Skin of body (tissue), 2 donors: Measurements from ENCODE around the gene CRELD1. TPM values are rescaled to one million over a fixed set of nuclear protein-coding genes. Genes with fewer than 3 reads are reported as not detected.

ENCODE experiments used
- DNase-seq: peaks from one replicate; lab custom pipeline; 2025; lab: John Stamatoyannopoulos, UW
- total RNA-seq: library from RNA; depleted of rRNA; stranded (reverse); fragments of >200 nt; gene quantifications from one replicate; pipeline ENCODE4 v1.2.3, GENCODE V29; 2014

Gene CRELD1
- total RNA-seq, 1 donor from 2014 or later: 25.8 TPM

DNA sequence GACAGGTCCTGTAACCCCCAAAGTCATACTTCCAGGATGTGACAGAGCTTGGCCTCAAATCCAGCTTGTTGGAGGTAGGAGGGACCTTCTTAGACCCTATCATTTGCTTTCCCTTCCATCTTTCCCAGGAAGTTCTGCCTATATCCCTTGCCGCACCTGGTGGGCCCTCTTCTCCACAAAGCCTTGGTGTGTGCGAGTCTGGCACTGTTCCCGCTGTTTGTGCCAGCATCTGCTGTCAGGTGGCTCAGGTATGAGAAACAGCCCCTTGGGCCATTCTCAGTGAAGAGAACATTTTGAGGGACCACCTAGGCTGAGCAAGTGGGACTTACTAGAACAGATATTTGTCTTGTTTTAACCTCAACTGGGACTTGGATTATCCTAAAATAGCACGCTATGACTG is 29.7 kb upstream of the CRELD1 start:
- no peak for DNase-seq

DNA sequence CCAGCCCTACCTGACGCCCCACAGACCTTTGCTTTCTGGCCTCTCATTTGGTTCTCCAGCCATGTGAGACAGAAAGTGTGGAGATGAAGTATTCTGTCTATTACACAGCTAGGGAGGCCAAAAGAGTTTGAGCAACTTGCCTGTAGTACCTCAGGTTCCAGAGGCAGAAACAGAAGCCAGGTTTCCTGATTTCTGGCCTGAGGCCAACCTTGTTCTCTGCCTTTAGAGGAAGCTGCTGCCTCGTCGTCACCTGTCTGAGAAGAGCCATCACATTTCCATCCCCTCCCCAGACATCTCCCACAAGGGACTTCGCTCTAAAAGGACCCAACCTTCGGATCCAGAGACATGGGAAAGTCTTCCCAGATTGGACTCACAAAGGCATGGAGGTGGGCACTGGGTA is 27.2 kb upstream of the CRELD1 start:
- DNase-seq: no peak

DNA sequence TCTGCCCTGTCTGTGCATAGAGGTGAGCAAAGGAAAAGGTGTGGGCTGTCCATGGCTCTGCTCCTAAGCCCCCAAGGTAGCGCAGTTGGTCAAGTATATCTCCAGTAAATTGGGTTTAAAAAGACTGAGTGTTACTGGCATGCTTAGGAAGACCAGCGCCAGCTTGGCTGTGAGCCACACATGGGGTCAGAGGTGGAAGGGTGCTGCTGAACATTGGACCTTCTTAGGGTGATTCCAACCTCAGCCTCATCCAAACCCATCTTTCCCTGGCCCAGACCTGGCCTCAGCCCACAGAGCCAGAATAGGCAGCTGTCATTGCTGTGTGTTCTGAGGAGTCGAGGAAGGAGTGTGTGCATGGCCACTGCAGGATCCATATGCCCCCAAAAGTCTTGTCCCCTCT is 25.3 kb upstream of the CRELD1 start:
- no peak for DNase-seq

DNA sequence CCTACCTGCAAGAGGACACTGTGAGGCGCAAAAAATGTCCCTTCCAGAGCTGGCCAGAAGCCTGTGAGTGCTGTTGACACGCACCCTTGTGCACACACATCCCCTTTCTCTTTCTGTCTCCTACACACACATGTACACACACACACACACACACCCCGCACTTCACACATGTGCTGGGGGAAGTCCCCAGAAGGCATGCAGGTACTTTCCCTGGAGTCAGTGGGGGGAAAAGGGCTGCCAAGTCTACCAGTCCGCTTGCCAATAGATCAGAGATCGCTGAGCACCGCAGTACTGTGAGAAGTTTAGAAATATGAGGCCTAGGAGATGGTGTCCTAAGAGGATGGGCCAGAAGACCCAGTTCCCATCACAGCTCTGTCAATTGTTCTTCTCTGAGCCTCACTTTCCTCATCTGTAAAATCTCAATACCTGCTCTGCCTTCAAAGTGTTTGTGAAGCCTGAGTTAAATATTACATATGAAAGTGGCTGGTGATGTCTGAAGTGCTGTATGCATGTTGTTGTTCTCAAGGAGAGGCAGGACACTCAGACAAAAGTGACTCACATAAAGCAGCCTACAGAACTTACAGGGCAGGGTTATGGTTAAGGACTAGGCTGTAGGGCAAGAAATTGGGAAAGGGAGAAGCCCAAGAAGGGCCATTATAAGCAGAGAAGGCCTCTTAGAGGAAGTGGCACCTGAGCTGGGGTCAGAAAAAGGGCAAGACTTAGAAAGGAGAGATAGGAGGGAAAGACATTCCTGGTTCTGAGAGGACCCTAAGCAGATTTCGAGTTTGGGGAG is 24.2 kb upstream of the CRELD1 start:
- no peak for DNase-seq

DNA sequence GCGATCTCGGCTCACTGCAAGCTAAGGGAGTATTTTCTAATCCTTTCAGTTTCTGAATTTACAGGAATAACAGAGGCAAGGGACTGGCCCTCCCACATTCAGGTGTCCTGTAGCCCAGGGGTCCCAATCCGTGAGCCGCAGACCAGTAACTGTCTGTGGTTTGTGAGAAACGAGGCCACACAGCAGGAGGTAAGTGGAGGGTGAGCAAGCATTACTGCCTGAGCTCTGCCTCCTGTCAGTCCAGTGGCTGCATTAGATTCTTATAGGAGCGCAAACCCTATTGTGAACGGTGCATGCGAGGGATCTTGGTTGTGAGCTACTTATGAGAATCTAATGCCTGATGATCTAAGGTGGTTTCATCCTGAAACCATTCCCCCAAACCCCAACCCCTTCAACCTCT is 21.8 kb upstream of the CRELD1 start:
- DNase-seq: no peak

DNA sequence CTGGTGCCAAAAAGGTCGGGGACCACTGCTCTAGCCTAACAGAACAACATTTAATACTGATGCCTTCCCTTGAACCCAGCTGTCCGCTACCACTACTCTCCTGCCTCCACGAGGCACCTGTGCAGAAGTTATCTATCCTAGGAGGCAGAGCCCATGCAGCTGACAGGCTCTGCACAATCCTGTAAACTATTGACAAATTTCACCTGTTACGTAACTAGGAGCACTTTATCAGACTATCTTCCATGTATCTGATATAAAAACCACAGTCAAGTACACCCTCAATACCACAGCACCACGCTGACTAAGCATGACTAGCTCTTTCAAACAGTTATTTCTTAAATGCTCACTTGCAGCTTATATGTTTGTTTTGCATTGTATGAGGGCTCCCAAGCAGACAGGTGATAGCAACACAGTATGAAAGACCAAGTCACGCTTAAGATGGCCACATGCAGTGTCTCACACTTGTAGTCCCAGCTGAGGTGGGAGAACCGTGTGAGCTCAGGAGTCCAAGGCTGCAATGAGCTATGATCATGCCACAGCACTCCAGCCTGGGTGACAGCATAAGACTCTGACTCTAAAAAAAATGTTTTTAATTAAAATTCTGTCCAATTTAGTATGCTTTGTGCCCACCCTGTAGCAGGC is 21.2 kb upstream of the CRELD1 start:
- no peak for DNase-seq

DNA sequence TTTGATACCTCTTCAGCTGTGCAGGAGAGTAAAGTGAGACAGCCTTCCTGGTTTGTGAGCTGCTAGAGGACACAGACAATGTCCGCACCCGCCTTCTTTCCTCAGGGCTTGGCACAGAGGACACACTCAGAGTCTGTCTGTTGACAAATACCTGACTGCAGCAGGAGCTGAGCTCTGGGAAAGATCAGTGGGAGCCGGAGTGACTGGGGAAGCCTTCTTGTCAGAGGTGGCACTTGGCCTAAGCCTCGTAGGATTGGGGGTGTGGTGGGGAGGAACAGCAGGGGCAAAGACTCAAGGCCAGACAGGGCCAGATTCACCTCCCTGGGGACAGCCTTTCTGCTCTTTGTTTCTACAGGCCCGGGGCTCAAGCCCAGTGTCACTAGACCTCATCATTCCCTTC is 20.0 kb upstream of the CRELD1 start:
- DNase-seq: no peak

DNA sequence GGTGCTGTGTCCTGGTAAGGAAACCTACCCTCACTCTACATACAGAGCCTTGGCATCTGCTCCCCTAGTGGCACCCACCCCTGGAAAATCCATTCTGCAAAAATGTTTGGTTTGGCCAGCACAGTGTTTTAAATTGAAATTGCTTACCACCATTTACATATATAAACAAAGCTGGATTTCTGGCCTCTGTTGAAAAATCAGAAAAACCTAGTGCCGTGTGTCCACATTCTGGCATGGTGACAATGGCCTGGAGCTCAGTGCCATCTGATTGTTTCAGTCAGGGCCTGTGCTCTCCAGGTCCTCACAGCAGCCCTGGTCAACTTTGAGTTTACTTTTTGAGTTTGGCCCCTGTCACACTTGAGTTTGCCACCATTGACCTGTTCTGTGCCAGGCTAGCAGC is 19.6 kb upstream of the CRELD1 start:
- DNase-seq: no peak

DNA sequence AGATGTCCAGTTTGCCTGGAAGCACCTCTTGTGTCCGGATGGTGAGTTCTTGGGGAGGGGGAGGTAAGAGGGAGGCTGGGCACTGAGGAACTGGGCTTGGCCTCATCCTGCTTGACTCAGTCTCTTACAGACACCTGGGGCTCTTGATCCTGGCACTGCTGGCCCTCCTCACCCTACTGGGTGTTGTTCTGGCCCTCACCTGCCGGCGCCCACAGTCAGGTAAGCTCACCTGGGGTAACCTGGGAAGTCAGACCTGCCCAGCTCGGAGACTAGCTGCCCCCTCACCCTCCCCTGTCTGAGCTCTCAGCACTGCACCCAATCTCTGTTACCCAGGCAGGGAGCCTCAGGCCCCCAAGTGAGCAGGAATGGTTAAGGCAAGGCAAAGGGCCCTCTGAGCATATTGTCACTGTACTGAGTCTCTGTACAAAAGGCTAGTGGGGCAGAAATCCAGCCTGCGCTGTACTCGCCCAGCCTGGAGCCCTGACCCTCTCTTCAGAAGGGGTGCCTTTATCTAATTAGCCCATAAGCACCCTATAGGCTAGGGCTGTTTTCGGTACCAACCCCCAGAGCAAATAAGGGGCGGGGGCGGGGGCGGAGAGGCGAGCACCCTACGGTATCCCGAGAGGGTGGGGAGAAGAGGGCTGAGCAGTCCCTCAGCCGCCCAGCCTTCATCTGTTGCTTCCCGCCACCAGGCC is 18.9 kb upstream of the CRELD1 start:
- DNase-seq: peak; percentile 13

DNA sequence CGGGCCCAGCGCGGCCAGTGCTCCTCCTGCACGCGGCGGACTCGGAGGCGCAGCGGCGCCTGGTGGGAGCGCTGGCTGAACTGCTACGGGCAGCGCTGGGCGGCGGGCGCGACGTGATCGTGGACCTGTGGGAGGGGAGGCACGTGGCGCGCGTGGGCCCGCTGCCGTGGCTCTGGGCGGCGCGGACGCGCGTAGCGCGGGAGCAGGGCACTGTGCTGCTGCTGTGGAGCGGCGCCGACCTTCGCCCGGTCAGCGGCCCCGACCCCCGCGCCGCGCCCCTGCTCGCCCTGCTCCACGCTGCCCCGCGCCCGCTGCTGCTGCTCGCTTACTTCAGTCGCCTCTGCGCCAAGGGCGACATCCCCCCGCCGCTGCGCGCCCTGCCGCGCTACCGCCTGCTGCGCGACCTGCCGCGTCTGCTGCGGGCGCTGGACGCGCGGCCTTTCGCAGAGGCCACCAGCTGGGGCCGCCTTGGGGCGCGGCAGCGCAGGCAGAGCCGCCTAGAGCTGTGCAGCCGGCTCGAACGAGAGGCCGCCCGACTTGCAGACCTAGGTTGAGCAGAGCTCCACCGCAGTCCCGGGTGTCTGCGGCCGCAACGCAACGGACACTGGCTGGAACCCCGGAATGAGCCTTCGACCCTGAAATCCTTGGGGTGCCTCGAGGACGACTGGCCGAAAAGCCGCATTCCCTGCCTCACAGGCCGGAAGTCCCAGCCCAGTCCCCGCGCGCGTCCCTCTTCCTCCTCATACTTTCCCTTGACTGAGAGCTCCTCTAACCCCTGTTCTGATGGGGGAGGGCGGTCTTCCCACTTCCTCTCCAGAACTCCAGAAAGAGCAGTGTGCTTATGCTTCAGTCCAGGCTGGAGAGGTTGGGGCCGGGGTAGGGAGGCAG is 18.1 kb upstream of the CRELD1 start:
- peak; percentile 67 for DNase-seq

DNA sequence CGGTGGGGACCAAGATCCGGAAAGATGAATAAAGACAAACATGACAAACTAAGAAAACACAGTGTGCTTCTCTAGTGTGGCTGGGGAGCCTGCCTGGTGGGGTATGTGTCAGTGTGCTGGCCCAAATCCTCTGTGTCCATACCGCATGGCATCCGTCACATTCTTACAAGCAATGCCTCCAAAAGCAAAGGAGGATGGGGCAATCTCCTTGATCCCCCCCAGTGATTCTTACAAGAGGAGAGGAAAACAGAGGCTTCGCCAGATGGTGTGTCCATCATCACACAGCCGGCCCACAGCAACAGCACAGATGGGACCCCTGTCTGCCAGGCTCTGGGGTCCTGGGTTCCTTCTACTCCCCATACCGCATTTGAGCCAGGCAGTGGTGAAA is 17.3 kb upstream of the CRELD1 start:
- DNase-seq: peak; percentile 25

DNA sequence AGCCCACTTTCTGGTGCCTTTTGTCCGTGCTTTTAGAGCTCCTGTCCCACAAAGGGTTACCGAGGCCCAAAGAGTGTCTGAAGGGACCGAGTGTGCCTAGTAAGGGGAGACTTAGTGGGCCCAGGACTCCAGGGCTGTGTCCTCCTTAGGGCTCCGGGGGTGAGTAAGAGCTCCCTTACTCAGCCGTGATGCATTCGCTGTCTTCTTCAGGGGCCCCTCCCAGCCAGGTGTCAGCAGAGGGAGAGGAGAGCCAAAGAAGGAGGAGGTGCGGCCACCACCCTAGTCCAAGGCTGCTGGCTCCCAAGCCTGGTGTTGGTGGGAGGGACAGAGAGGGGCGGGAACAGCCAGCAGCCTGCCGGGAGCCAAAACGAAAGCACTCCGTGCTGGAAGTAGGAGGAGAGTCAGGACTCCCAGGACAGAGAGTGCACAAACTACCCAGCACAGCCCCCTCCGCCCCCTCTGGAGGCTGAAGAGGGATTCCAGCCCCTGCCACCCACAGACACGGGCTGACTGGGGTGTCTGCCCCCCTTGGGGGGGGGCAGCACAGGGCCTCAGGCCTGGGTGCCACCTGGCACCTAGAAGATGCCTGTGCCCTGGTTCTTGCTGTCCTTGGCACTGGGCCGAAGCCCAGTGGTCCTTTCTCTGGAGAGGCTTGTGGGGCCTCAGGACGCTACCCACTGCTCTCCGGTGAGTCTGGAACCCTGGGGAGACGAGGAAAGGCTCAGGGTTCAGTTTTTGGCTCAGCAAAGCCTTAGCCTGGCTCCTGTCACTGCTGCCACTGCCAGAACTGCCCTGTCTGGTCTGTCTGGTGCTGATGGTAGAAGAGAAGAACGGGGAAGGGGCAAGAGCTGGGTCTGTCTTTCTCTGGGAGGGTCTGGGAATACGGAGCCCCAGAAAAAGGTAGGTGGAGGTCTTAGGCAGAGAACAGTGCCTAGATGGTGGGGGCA is 16.6 kb upstream of the CRELD1 start, which contains the start of gene IL17RC:
Gene IL17RC, plus strand, starts transcription at position 365 of the 947 bp plus-strand sequence. Its CDS starts 218 bp downstream, at position 583.
- peak; percentile 77 for DNase-seq

DNA sequence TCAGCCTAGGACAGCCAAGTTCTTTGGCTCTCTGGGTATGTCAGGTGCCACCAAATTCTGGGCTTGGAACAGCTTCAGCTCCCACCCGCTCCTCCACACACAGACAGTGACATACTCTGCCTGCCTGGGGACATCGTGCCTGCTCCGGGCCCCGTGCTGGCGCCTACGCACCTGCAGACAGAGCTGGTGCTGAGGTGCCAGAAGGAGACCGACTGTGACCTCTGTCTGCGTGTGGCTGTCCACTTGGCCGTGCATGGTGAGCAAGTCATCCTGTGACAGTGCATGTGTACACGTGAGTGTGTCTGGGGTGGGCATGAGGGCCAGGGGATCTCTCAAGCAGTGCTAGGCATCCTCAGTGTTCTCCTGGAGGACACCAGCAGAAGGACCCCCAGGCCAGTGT is 15.8 kb upstream of the CRELD1 start:
- DNase-seq: no peak

DNA sequence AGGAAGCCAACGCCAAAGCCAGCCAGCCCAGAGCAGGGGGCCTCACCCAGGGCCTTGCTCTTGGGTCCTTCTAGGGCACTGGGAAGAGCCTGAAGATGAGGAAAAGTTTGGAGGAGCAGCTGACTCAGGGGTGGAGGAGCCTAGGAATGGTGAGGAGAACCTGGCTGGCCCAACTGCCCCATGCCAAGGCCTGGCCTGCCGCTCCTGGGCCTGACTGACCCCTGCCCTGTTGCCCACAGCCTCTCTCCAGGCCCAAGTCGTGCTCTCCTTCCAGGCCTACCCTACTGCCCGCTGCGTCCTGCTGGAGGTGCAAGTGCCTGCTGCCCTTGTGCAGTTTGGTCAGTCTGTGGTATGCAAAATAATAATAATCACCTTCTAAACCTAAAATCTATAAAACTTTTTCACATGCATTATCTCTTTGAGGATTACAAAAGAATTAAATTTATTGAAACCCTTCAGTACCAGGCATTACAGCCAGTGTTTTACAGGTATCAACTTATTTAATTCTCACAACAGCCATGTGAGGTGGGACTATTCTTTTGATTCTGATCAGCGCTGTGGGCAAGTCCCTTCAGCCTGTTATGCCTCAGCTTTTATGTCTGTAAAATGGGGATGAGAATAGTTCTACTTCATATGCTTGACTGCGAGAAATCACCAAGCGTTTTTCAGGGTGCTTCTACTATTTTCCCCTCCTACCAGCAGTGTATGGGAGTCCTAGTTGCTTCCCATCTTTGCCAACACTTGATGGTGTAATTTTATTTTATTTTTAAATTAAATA is 15.2 kb upstream of the CRELD1 start:
- no peak for DNase-seq

DNA sequence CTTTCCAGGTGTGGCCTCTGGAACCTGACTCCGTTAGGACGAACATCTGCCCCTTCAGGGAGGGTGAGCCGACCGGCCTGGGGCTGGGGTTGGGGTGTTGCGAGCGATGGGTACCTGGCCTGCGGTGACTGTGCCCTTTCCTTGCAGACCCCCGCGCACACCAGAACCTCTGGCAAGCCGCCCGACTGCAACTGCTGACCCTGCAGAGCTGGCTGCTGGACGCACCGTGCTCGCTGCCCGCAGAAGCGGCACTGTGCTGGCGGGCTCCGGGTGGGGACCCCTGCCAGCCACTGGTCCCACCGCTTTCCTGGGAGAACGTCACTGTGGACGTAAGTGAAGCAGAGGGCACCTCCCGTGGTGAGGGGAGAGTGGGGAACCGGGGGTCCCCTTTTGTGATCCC is 5.5 kb upstream of the CRELD1 start:
- no peak for DNase-seq

DNA sequence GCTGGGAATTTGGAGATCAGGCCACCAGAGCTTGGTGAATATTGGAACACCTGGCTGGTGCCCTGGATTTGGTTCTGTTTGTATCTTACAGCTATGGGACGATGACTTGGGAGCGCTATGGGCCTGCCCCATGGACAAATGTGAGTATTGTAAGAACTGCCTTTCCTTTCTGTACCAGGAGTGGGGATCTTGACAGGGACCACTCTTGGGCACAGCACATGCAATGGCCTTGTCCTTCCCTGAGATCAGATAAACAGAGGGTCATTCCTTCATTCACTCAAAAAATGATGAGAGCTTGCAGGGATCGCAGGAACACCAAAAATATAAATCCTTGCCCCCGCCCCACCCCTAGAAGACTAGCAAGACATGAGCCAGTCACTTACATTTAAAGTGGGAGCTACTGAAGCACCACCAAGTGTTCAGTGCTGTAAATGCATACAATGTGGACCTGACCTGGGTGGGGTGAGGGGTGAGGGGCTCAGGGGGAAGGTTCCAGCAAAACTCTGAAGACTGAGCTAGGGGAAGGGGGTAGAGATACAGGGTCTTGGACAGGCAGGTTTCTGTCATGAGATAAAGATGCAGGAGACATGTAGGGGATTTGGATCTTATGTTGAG is 2.7 kb upstream of the CRELD1 start:
- no peak for DNase-seq

DNA sequence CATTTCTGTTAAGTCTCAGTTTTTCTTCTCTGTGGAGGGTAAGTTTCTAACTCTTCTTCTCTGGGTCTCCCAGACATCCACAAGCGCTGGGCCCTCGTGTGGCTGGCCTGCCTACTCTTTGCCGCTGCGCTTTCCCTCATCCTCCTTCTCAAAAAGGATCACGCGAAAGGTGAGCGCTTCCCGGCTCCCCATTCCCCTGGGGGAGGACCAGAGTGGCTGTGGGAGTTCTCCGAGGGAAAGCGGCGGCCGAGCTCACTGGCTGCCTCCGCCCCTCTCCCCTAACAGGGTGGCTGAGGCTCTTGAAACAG is 1.1 kb upstream of the CRELD1 start:
- no peak for DNase-seq

DNA sequence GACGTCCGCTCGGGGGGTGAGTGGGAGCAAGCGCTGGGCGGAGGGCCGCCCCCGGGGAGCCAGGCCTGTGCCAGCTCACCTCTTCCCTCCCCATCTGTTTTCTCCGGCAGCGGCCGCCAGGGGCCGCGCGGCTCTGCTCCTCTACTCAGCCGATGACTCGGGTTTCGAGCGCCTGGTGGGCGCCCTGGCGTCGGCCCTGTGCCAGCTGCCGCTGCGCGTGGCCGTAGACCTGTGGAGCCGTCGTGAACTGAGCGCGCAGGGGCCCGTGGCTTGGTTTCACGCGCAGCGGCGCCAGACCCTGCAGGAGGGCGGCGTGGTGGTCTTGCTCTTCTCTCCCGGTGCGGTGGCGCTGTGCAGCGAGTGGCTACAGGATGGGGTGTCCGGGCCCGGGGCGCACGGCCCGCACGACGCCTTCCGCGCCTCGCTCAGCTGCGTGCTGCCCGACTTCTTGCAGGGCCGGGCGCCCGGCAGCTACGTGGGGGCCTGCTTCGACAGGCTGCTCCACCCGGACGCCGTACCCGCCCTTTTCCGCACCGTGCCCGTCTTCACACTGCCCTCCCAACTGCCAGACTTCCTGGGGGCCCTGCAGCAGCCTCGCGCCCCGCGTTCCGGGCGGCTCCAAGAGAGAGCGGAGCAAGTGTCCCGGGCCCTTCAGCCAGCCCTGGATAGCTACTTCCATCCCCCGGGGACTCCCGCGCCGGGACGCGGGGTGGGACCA is 632 bp upstream of the CRELD1 start:
- DNase-seq: peak; percentile 32

DNA sequence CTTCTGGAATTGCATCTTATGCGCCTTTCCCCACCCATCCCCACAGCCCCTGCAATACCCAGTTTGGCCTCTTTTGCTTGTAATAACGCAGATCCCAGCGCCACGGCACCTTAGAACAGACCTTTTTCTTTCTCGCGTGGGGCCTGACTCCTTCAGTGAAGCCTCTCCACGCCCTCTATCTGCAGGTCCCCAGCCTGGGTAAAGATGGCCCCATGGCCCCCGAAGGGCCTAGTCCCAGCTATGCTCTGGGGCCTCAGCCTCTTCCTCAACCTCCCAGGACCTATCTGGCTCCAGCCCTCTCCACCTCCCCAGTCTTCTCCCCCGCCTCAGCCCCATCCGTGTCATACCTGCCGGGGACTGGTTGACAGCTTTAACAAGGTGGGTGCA is 594 bp downstream of the CRELD1 start:
- DNase-seq: no peak
